Adipose tissue (tissue), 3 donors: ENCODE results near the gene SLC1A7. TPM values are rescaled to one million over a fixed set of nuclear protein-coding genes. Genes with fewer than 3 reads are reported as not detected.
"Not testable (repeated sequence)": the region's sequence is repeated elsewhere in the genome, so short reads cannot be mapped to it uniquely, and the experiment has no call there.

Experiments
- H3K27ac ChIP-seq: one replicate; pipeline ENCODE4 v1.5.1; 2013; ENCODE audit warnings: low read depth, low read length
- WGBS, 3 donors: extraction: QIAGEN DNeasy Blood & Tissue Kit; methylation state at CpG; one replicate each; pipeline ENCODE4 v1.1.7; 2013; 5-methylcytosine and 5-hydroxymethylcytosine counted together
- polyA plus RNA-seq, 3 donors: library from polyadenylated mRNA; stranded (reverse); fragments of 200-250 nt; gene quantifications; one replicate each; pipeline ENCODE4 v1.2.3, GENCODE V29; 2013
- donor health status: healthy with polysubstance abuse.
- donor health status: Bipolar disorder and iron deficiency.
- donor health status: healthy.

The SLC1A7 gene
- polyA plus RNA-seq = under 1 TPM; 0.03 to 0.90 (median 0.54) TPM

GRCh38 chr1:53142226-53142853 is at the start of gene SLC1A7:
SLC1A7 (minus strand) TSS chr1:53142638; CDS start chr1:53142449, 189 bp downstream.
- WGBS, 3 donors = 93 to 94% (median 93%) methylated on average over 21 of the region's 21 CpGs
- H3K27ac ChIP-seq = no peak within 1 kb of the TSS

DNA sequence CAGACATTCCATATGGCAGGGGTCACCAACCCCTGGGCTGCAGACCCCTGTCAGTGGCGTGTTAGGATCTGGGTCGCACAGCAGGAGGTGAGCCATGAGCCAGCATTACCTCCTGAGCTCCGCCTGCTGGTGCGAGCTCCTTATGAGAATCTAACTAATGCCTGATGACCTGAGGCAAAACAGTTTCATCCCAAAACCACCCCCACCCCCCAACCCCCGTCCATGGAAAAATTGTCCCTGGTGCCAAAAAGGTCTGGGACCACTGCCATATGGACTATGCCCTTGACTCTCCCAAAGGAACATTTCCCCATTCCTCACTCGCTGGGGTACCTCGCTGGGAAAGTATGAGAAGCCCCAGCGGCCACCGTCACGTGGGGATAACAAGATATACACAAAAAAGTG is 47.8 kb upstream of the SLC1A7 start:
- H3K27ac ChIP-seq = no peak overlapping the region
- WGBS, 3 donors = 50 to 82% (median 74%) methylated on average over 10 of the region's 10 CpGs

DNA sequence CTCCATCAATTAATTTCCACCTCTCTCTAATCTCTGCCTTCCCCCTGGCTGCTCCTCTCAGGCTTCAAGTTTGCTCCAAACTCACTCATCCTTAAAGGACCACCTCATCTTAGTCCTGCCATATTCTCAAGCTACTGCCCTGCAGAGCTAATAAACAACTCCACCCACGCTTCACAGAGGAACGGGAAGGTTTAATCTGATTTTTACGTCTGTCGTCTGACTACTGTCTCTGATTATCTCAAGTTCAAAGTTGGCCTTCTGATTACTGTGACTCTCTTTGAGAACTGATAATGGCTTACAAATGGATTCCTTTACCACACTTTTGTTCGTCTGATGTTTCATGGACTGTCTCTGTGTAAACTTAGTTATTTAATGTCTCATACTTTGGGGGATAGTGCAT is 46.6 kb upstream of the SLC1A7 start:
- 70 to 75% (median 73%) methylated on average over 5 of the region's 5 CpGs for WGBS, 3 donors
- no peak overlapping the region for H3K27ac ChIP-seq

DNA sequence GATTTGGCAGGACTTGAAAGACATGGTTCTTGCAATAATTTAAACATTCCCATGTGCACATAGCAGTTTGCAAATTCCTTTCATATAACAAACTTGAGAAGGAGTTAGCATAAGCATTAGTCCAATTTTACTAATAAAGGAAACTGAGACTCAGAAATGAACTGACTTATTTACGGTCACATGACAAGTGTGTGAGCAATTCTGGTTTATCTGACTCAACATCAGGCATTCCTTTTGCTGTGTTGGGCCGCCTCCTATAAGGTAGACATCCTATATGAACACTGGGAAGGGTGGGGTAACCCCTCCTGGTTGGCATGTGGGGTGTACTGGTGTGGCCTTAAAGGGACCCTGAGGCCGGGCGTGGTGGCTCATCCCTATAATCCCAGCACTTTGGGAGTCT is 45.7 kb upstream of the SLC1A7 start:
- no peak overlapping the region for H3K27ac ChIP-seq
- WGBS, 3 donors = 86 to 93% (median 88%) methylated on average over 4 of the region's 4 CpGs

DNA sequence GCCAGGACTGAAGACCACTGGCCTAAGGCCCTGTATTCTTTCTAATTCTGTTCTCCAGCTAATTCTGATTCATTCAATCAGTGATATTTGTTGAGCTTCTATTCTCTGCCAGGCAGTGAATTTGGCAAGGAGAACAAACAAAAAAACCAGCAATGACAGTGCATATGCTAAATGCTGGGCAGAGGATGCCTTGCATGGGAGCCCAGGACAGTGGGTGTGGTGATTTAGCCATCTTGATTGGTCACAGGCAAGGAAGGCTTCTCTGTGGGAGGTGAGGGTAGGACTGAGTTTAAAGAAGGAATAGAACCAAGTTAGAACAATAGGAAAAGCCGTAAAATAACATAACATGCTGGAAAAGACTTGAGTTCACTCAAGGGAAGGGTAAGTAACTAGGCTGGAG is 45.0 kb upstream of the SLC1A7 start:
- 83 to 96% (median 93%) methylated on average over 1 of the region's 1 CpG for WGBS, 3 donors
- H3K27ac ChIP-seq = no peak overlapping the region

- WGBS, 3 donors = 79 to 85% (median 80%) methylated on average over 3 of the region's 3 CpGs
- H3K27ac ChIP-seq = no peak overlapping the region
These were observed 44.1 kb upstream of the SLC1A7 start for GRCh38 chr1:53186533-53186932.

- 52 to 85% (median 75%) methylated on average over 2 of the region's 2 CpGs for WGBS, 3 donors
- not testable (repeated sequence) for H3K27ac ChIP-seq
These were observed 43.5 kb upstream of the SLC1A7 start for GRCh38 chr1:53185955-53186297.

DNA sequence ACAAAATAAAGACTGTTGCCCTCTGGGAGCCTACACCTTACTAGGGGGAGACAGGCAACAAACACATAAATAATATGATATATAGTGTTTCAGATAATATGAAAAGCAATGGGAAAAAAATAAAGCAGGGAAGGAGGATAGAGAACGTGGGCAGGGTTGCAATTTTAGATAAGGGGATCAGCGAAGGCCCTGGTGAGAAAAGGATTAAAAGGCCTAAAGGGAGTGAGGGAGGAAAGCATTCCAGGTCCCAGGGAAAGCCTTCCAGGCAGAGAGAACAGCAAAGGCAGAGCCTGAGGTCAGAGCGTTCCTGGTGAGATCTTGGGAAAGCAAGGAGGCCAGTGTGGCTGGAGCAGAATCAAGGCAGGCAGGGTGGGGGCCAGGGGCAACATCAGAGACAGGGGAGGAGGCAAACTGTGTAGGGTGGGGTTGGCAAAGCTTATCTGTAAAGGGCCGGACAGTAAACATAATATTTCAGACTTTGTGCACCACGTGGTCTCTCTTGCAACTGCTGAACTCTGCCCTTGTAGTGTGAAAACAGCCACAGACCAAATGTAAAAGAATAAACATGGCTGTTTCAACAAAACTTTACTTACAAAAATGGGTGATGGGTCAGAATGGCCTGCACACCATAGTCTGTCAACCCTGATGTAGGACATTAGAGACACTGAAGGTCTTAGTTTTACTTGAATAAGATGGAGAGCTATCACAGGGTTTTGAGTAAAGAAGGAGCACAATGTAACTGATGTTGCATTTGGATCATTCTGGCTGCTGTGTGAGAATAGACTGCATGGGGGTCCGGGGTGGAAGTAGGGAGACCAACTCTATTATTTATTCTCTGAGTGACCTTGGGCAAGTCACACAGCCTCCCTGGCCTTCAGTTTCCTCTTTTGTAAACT is 40.9 kb upstream of the SLC1A7 start:
- H3K27ac ChIP-seq = no peak overlapping the region
- WGBS, 3 donors = 31 to 63% (median 47%) methylated on average over 6 of the region's 6 CpGs

DNA sequence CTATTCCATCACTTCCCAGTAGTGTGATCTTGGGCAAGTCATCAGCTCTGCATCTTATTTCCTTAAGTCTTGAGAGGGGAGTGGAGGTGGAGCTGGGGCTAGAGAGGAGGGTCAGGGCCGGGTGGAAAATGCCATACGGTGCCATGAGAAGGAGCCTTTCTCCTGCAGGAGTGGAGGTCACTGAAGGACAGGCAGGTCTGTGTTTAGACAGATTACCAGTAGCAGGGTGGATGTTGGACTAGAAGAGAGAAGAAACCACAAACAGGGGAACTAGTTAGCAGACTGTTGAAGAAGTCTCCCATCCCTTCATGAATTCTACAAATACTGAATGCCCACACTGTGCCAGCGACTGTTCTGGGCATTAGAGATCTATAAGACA is 40.3 kb upstream of the SLC1A7 start:
- WGBS, 3 donors = 64 to 67% (median 66%) methylated on average over 3 of the region's 3 CpGs
- no peak overlapping the region for H3K27ac ChIP-seq

DNA sequence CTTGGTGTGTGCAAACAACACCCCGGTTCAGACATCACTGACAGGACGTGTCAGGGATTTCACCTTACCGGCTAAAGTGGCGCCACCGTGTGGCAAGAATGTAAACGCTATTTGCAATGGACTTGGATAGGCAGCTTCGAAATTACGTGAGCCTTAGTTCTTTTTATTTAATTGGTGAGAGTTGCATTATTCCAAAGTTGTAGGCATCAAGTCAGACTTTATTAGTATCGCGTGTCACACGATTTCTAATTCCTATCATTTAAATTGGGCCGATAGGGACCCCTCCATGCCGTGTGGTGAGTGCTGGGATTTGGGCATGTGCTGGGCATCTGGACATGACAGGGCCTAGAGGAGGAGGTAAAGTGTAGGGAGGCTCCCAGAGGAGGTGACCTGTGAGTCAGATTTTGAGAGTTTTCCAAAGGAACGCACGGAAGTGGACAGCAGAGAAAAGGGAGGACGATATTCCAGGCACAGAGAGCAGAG is 39.7 kb upstream of the SLC1A7 start:
- no peak overlapping the region for H3K27ac ChIP-seq
- WGBS, 3 donors = 14 to 17% (median 16%) methylated on average over 16 of the region's 16 CpGs

DNA sequence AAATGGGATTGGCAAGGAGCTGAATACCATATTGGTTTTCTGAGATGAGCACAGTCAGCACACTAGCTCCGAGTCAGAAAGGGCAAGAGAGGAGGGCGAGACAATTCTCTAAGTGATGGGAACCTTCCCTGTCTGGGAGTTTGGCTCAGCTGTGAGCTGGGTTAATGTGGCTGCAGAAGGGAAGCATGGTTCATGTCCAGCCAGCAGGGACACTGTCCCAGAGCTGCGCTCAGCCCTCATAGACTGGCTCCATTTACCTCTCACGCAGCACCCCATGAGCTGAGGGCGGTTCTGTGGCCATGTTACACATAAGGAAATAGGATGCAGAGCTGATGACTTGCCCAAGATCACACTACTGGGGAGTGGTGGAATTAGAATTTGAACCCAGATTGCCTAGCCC is 38.5 kb upstream of the SLC1A7 start:
- no peak overlapping the region for H3K27ac ChIP-seq
- 92 to 100% (median 97%) methylated on average over 5 of the region's 5 CpGs for WGBS, 3 donors

GRCh38 chr1:53180226-53180625 is 37.8 kb upstream of the SLC1A7 start:
- WGBS, 3 donors = 74 to 83% (median 81%) methylated on average over 2 of the region's 2 CpGs
- H3K27ac ChIP-seq = no peak overlapping the region

DNA sequence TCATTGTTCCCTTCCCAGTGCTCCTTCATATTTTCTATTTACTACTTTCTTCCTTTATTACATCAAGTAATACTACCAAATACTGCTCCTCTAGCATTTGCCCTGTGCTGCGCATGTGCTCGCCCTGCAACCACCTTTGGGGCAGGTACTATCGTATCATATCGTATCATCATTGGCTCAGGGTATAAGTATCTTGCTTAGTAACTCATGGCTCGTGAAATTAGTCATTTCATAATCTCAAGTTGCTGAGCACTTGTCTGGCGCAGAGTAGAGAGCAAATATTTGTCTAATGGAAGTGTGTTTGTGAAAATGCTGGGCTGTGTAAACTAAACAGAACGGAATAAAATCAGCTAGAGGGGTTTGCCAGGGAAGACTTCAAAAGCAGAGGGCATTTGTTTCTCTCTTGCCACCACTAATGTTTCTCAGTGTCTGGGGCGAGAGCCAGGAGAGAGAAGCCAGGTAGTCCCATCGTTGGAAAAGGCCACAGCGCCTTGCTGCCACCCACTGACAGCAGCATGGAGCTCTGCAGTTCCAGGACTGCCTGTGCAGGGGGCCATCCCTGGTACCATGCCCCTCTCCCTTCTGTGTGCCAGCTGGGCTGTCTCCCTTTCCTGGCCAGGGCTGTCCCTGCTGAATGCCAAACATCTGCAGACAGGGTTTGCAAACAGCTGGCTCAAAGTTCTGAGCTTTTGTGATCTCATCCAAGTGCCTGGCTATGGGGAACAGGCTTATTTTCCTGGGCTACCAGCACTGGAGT is 34.2 kb upstream of the SLC1A7 start:
- no peak overlapping the region for H3K27ac ChIP-seq
- 20 to 64% (median 61%) methylated on average over 10 of the region's 10 CpGs for WGBS, 3 donors

GRCh38 chr1:53174971-53175913 is 32.8 kb upstream of the SLC1A7 start:
- H3K27ac ChIP-seq = no peak overlapping the region

GRCh38 chr1:53172426-53173128 is 30.1 kb upstream of the SLC1A7 start:
- no peak overlapping the region for H3K27ac ChIP-seq

More at GRCh38 chr1:53174971-53175913, 32.8 kb upstream of the SLC1A7 start:
- 58 to 79% (median 78%) methylated on average over 10 of the region's 10 CpGs for WGBS, 3 donors

GRCh38 chr1:53166912-53167311 is 24.5 kb upstream of the SLC1A7 start:
- 76 to 87% (median 83%) methylated on average over 8 of the region's 8 CpGs for WGBS, 3 donors
- no peak overlapping the region for H3K27ac ChIP-seq

More at GRCh38 chr1:53172426-53173128, 30.1 kb upstream of the SLC1A7 start:
- 29 to 64% (median 37%) methylated on average over 6 of the region's 6 CpGs for WGBS, 3 donors

GRCh38 chr1:53166366-53166765 is 23.9 kb upstream of the SLC1A7 start:
- 84 to 89% (median 87%) methylated on average over 6 of the region's 6 CpGs for WGBS, 3 donors
- no peak overlapping the region for H3K27ac ChIP-seq
